NCI-H526 (cell line): ENCODE data around the gene ACTR1A.
"Not testable (repeated sequence)": the region's sequence is repeated elsewhere in the genome, so short reads cannot be mapped to it uniquely, and the experiment has no call there.

Experiments used
- DNase-seq, 2 experiments: peaks; one replicate each; lab custom pipeline; 2025; lab: John Stamatoyannopoulos, UW

Gene ACTR1A

GRCh38 chr10:102502337-102503151, at the start of gene ACTR1A:
ACTR1A (minus strand) TSS chr10:102502712; CDS start chr10:102502647, 65 bp downstream.
- peak; percentile 97 to 99 for DNase-seq

- DNase-seq = no peak
Measured at GRCh38 chr10:102550636-102551210, 48.2 kb upstream of the ACTR1A start.

- no peak for DNase-seq
Measured at GRCh38 chr10:102549549-102549948, 47.0 kb upstream of the ACTR1A start.

DNA sequence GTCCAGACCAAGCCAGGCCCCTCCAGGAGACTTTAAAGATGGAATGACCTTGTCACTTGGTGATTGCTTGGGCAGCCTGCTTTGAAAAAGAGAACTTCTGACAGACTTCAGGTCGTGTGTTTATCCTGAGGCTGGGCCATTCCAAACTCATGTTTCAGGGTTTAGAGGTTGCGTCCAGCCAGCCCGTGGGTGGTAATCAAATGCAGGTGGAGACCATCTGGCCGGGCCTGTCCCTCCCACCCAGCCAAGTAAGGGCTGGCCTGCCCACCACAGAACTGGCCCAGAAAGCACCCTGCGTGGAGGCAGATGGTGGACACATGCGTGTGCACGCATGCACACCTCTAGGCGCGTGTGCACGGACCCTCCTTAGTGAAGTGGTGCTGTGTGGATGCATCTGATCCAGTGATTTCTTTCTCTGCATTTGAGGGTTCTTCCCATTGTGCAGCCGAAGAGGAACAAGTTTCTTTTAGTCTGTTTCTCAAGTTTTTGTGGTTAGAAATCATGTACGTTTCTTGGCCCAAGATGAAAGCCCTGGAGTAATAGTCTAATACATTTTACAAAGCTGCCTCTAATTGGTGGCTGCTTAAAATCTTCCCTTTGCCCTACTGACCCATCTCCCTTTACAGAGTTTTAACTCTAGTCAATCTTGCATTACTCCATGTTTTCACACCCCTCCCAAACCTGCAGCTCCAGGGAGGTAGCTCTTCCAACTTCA, 44.3 kb upstream of the ACTR1A start:
- DNase-seq = no peak

DNA sequence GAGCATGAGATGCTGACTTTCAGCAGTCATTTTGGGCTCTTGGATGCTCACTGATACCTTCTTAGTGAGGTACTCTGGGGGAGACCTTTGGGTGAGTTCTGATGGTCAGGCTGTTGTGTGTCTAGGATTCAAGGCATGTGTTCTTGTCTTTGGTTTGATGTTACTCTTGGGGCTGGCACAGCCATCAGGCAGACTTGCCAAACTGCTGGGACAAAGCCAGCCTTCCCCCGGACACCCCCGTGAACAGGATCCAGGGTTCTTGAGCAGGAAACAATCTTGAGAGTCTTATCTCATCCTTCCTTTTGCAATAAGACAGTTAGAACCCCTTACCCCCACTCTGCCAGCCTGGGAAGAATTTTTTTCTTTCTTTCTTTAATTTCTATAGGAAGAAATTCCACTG, 43.5 kb upstream of the ACTR1A start:
- DNase-seq = no peak

GRCh38 chr10:102545265-102545871, 42.9 kb upstream of the ACTR1A start:
- DNase-seq = no peak

- DNase-seq = no peak
Measured at GRCh38 chr10:102542800-102543418, 40.4 kb upstream of the ACTR1A start.

- no peak for DNase-seq
Measured at GRCh38 chr10:102540023-102540422, 37.5 kb upstream of the ACTR1A start.

- no peak for DNase-seq
Measured at GRCh38 chr10:102538811-102539210, 36.3 kb upstream of the ACTR1A start.

DNA sequence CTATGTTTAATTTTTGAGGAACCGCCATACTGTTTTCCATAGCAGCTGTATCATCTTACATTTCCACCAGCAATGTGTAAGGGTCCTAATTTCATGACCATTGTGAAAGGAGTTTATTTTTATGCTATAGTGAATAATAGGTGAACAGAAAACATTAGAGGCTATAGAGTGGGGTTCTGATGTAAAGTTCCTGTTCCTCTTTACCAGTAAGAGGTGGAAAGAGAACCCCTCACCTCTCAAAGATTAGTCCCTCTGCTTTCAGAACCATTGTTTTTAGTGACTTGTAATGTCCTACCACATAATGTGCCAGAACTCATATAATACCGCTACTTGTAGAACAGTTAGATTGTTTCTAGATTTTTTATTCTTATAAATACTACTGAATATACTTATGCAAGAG, 35.4 kb upstream of the ACTR1A start:
- no peak for DNase-seq

DNA sequence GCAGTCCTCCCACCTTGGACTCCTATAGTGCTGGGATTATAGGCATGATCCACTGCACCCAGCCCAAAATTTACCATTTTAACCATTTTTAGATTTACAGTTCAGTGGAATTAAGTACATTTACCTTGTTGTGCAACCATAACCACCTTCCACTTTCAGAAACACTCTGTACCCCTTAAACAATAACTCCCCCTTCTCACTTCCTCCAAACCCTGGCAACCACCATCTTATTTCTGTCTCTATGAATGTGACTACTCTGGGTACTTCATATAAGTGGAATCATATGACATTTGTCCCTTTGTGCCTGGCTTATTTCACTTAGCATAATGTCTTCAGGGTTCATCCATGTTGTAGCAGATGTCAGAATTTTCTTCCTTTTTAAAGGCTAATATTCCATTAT, 34.9 kb upstream of the ACTR1A start:
- no peak for DNase-seq

- no peak for DNase-seq
Measured at GRCh38 chr10:102535481-102536147, 33.1 kb upstream of the ACTR1A start.

DNA sequence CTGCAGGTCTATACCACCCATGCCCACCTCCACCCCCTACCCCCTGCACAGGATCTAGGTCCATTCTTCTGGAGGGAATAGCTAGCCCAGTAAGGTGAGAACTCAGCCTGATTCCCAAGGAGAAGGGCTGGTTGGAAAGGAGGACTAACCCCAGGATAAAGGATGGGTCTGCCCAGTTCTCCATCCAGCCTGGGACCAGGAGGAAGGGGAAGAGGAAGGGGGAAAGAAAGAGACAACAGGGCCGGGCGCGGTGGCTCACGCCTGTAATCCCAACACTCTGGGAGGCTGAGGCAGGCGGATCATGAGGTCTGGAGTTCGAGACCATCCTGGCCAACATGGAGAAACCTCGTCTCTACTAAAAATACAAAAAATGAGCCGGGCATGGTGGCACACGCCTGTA, 32.5 kb upstream of the ACTR1A start:
- not testable (repeated sequence) for DNase-seq

- DNase-seq = no peak
Measured at GRCh38 chr10:102534333-102534732, 31.8 kb upstream of the ACTR1A start.

DNA sequence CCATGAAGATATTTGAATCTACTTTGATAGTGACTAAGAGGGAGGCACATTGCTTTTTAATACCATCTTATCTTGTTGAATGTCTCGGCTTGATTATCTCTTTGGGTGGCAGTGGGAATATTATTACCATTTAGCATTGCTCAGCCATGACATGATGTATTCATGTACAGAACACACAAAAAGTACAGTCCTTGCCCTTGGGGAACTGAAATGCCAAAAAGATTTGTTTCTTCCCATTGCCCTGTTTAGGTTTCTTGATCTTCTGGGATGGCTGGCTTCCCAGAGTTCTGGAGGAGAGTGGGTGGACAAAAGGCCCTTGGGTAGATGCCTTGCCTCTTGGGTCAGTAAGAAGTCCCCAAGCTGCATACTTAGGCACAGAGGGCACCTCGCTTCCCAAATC, 25.0 kb upstream of the ACTR1A start:
- no peak for DNase-seq

DNA sequence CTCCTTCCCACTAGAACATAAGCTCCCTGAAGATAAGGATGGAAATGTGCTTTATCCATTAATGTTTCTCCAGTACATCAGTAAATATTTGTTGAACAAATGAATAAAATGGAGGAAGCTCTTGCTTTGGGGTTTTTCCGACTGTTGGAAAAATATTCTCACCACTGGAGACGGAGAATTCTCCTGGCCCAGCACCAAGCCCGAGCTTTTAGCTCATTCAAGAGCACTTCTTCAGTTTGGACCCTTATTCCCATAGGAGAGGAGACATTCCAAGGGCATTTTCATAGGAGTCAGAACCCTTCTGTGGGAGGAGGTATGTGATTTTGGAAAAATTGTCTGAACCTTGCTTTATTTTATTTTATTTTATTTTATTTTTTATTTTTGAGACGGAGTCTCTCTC, 22.2 kb upstream of the ACTR1A start:
- DNase-seq = no peak

- DNase-seq = no peak
Measured at GRCh38 chr10:102523250-102524029, 20.9 kb upstream of the ACTR1A start.

- DNase-seq = no peak
Measured at GRCh38 chr10:102522874-102523249, 20.4 kb upstream of the ACTR1A start.

DNA sequence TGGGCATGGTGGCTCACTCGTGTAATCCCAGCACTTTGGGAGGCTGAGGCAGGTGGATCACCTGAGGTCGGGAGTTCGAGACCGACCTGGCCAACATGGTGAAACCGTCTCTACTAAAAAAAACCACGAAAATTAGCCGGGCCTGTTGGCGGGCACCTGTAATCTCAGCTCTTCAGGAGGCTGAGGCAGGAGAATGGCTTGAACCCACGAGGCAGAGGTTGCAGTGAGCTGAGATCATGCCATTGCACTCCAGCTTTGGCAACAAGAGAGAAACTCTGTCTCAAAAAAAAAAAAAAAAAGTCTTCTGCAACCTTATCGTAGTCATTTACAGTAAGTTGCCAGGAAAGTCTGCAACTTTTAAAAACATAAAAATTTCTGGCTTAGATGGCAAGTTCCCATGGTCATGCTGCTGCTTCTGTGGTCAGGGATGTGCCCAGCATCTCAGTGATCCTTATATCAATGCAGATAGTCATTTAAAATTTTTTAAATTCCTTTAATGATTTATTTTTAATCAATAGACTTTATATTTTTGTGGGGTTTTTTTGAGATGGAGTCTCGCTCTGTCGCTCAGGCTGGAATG, 16.8 kb upstream of the ACTR1A start:
- no peak for DNase-seq

GRCh38 chr10:102517553-102517952, 15.0 kb upstream of the ACTR1A start:
- DNase-seq = no peak
